IPS DF 6.9 (cell line): Measurements from ENCODE around the gene GBP5.

Experiments
- DNase-seq: peaks from one replicate; pipeline ENCODE4 v3.0.0-alpha.2; 2013; ENCODE audit warnings: low read depth, low spot score
- H3K27ac ChIP-seq: one replicate; pipeline ENCODE4 v1.5.1; 2013; ENCODE audit warnings: low read length, control low read depth
- H3K27me3 ChIP-seq: 2 replicates; pipeline ENCODE4 v1.6.1; 2013; ENCODE audit warnings: mild to moderate bottlenecking, low read length; ENCODE audit not compliant: control insufficient read depth, insufficient read depth
- H3K36me3 ChIP-seq: 2 replicates; pipeline ENCODE4 v1.6.1; 2013; ENCODE audit warnings: low read length; ENCODE audit not compliant: control insufficient read depth, insufficient read depth
- H3K4me1 ChIP-seq: 2 replicates; pipeline ENCODE4 v1.6.1; 2013; ENCODE audit warnings: low read length; ENCODE audit not compliant: control insufficient read depth, insufficient read depth
- H3K4me3 ChIP-seq: 2 replicates; pipeline ENCODE4 v1.5.1; 2013; ENCODE audit warnings: mild to moderate bottlenecking, low read length
- H3K9me3 ChIP-seq: 2 replicates; pipeline ENCODE4 v1.6.1; 2013; ENCODE audit warnings: low read length, inconsistent platforms; ENCODE audit not compliant: control insufficient read depth, insufficient read depth
- WGBS: extraction: QIAGEN DNeasy Blood & Tissue Kit; methylation state at CpG from one replicate; pipeline ENCODE4 v1.1.7; 2013; ENCODE audit warnings: mixed read lengths, missing lambda C conversion rate; ENCODE audit not compliant: insufficient read length, insufficient coverage; 5-methylcytosine and 5-hydroxymethylcytosine counted together

GBP5 gene

DNA sequence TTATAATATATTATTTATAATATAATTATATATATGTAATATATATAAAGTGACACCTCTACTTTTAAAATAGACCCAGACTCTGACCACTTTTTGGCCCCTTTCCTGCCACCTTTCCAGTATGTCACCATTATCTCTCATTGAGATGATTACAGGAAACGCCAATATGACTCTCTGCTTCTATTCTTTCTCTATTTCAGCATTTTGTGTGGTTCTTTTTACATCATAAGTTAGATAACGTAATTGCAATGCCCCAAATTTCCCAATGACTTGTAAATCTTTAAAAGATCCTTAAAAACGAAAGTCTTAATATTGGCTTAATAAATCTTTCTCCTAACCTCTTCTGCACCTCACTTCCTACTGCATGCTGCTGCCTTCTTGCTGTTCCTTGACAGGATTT, 8.1 kb upstream of the GBP5 start:
- Histone ChIP-seq H3K27me3 (no peaks in the 10 kb centered on the region), H3K4me3 (no peak overlapping the region), H3K27ac (no peak overlapping the region), H3K9me3 (no peaks in the 10 kb centered on the region), H3K36me3 (no peaks in the 10 kb centered on the region), H3K4me1 (no peaks in the 10 kb centered on the region)
- no CpG with 5 or more reads among the region's 3 CpGs for WGBS
- DNase-seq: no peak

DNA sequence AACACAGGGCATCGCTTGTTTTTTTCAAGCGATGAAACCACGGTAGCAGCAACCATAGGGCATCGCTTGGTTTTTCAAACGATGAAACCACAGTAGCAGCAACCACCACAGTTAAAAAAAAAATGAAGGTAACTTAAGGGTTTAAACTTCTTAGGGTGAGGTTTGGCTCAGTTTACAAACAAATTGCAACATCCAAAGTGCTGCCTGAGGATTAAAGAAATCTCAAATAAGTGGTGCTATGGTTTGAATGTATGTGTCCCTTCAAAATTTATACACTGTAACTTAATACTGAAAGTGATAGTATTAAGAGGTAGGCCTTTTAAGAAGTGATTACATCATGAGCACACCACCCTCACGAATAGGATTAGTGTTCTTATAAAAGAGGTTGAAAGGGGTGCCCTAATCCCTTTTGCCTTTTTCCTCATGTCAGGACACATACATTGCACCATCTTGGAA, 6.4 kb upstream of the GBP5 start:
- no CpG with 5 or more reads among the region's 6 CpGs for WGBS
- Histone ChIP-seq H3K36me3 (no peaks in the 10 kb centered on the region), H3K27me3 (no peaks in the 10 kb centered on the region), H3K9me3 (no peaks in the 10 kb centered on the region), H3K4me1 (no peaks in the 10 kb centered on the region), H3K27ac (no peak overlapping the region), H3K4me3 (no peak overlapping the region)
- DNase-seq: no peak

DNA sequence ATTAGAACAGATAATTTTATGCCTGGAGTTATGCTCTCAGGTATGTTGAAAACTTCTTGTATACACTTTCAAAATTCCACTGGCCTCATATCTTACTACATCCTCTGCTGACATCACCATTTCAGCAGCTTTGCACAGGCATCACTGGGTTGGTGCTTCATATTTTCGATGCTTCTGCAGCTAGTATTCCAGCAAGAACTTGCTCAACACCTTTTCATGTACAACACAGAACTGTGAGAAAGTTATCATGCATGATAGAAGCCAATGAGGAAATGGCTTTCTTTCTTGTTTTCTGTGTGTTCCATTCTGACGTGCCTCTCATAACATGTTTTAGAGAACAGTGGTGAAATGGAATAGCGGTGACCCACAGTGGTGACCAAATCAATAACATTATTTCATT, 5.1 kb upstream of the GBP5 start:
- Histone ChIP-seq H3K36me3 (no peaks in the 10 kb centered on the region), H3K27ac (no peak overlapping the region), H3K27me3 (no peaks in the 10 kb centered on the region), H3K4me3 (no peak overlapping the region), H3K9me3 (no peaks in the 10 kb centered on the region), H3K4me1 (no peaks in the 10 kb centered on the region)
- DNase-seq: no peak
- no CpG with 5 or more reads among the region's 3 CpGs for WGBS

DNA sequence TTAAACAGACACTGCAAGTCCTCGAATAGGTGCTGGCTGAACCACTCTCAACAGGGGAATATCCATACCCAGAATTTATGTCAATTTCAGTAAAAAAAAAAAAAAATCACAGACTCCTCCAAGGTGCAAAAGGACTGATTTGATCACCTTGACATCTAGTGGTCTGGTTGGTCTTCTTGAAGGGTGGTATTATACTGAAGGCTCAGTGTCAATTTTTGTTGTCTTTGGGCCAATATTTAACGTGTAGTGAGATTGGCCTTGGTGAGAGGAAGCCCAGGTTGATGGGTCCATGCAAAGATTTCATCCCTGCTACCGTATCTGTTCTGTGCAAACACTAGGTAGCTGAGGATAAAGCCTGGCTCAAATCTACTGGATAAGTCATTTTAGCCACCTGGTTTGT, 4.0 kb upstream of the GBP5 start:
- H3K27ac ChIP-seq: no peak overlapping the region
- no peaks in the 10 kb centered on the region for H3K27me3 ChIP-seq
- no CpG with 5 or more reads among the region's 3 CpGs for WGBS
- H3K4me1 ChIP-seq: no peaks in the 10 kb centered on the region
- no peaks in the 10 kb centered on the region for H3K36me3 ChIP-seq
- H3K9me3 ChIP-seq: no peaks in the 10 kb centered on the region
- no peak for DNase-seq
- no peak overlapping the region for H3K4me3 ChIP-seq

DNA sequence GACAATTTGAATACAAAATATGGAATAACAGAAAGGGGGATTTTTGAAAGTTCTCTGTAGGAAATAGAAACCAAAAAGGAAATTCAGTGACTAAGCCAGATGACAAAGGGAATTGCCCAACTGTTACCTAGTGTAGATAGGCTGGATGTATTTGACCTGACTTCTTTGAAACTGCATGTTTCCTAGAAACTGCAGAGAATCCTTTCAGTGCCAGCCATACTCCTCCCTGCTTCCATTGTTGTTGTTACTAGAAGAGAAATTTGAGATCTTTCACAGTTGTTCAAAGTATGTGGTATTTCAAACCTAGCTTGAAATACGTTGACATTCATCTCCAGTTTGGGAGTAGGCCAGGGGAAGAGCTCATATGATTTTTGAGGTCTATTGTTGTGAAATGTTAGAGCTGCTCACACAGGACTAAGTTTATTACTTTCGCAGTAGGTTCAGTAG, 1.8 kb upstream of the GBP5 start:
- DNase-seq: no peak
- H3K4me1 ChIP-seq: no peaks in the 10 kb centered on the region
- WGBS: no CpG with 5 or more reads among the region's 2 CpGs
- H3K4me3 ChIP-seq: no peak overlapping the region
- no peaks in the 10 kb centered on the region for H3K9me3 ChIP-seq
- no peak overlapping the region for H3K27ac ChIP-seq
- no peaks in the 10 kb centered on the region for H3K36me3 ChIP-seq
- H3K27me3 ChIP-seq: no peaks in the 10 kb centered on the region

- Histone ChIP-seq H3K27me3 (no peaks in the 10 kb centered on the region), H3K27ac (no peak overlapping the region), H3K36me3 (no peaks in the 10 kb centered on the region), H3K4me1 (no peaks in the 10 kb centered on the region), H3K4me3 (no peak overlapping the region), H3K9me3 (no peaks in the 10 kb centered on the region)
- no CpG with 5 or more reads among the region's 13 CpGs for WGBS
- DNase-seq: no peak
Measured at GRCh38 chr1:89273324-89273778, 691 bp upstream of the GBP5 start.

- no peak overlapping the region for H3K4me3 ChIP-seq
- WGBS: no CpG with 5 or more reads among the region's 3 CpGs
Measured at GRCh38 chr1:89271341-89272015, 1.2 kb downstream of the GBP5 start.

GRCh38 chr1:89270423-89270822, 2.2 kb downstream of the GBP5 start:
- no peak overlapping the region for H3K4me3 ChIP-seq
- H3K4me1 ChIP-seq: no peaks in the 10 kb centered on the region
- DNase-seq: no peak
- no peaks in the 10 kb centered on the region for H3K9me3 ChIP-seq
- no peaks in the 10 kb centered on the region for H3K36me3 ChIP-seq
- no peak overlapping the region for H3K27ac ChIP-seq
- H3K27me3 ChIP-seq: no peaks in the 10 kb centered on the region
- WGBS: no CpG with 5 or more reads among the region's 1 CpG

More at GRCh38 chr1:89271341-89272015, 1.2 kb downstream of the GBP5 start:
- Histone ChIP-seq H3K36me3 (no peaks in the 10 kb centered on the region), H3K9me3 (no peaks in the 10 kb centered on the region), H3K27me3 (no peaks in the 10 kb centered on the region), H3K27ac (no peak overlapping the region), H3K4me1 (no peaks in the 10 kb centered on the region)
- no peak for DNase-seq

GRCh38 chr1:89269277-89269676, 3.4 kb downstream of the GBP5 start:
- no peaks in the 10 kb centered on the region for H3K27me3 ChIP-seq
- no peak for DNase-seq
- H3K9me3 ChIP-seq: no peaks in the 10 kb centered on the region
- no peaks in the 10 kb centered on the region for H3K4me1 ChIP-seq
- no peak overlapping the region for H3K27ac ChIP-seq
- no peaks in the 10 kb centered on the region for H3K36me3 ChIP-seq
- no peak overlapping the region for H3K4me3 ChIP-seq
- no CpG with 5 or more reads among the region's 5 CpGs for WGBS

- no peaks in the 10 kb centered on the region for H3K4me1 ChIP-seq
- no peaks in the 10 kb centered on the region for H3K27me3 ChIP-seq
- no peak overlapping the region for H3K4me3 ChIP-seq
- H3K36me3 ChIP-seq: no peaks in the 10 kb centered on the region
- WGBS: no CpG with 5 or more reads among the region's 2 CpGs
- no peak for DNase-seq
- H3K27ac ChIP-seq: no peak overlapping the region
- H3K9me3 ChIP-seq: no peaks in the 10 kb centered on the region
Measured at GRCh38 chr1:89262643-89263042, 10.0 kb downstream of the GBP5 start.

DNA sequence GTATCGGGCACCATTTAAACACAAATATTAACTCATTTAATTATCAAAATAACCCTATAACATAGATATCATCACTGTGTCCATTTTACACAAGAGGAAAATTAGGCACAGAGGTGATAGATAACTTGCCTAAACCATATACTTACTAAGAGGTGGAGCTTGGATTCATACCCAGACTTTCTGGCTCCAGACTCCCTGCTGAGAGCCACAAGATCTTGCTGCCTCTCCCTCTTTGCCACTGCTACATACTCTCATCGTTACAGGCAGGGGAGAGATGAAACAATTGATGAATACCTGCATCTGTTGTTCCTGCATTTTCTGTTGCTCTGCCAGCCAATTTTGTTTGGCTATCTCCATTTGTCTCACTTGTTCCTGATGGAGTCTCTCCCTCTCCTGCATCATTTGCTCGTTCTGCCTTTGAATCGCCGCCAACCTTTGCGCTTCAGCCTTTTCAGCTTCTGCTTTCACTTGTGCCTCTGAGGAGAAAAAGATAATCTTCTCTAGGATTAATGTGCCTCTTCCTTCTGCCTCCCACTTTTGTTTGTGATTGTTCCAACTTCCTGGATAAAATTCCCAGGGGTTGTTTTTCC, 10.6 kb downstream of the GBP5 start:
- Histone ChIP-seq H3K27ac (no peak overlapping the region), H3K36me3 (no peaks in the 10 kb centered on the region), H3K4me3 (no peak overlapping the region), H3K9me3 (no peaks in the 10 kb centered on the region), H3K27me3 (no peaks in the 10 kb centered on the region), H3K4me1 (no peaks in the 10 kb centered on the region)
- 100% methylated on average over 1 of the region's 6 CpGs for WGBS
- DNase-seq: no peak
